ENCODE results near the gene PCNX2. TPM values are rescaled to one million over a fixed set of nuclear protein-coding genes. Genes with fewer than 3 reads are reported as not detected.

Gene PCNX2
- total and polyA plus RNA-seq, 4 donors: 2.0 to 15.1 (median 6.4) TPM

- Histone ChIP-seq H3K27me3 (ENCODE audit: control insufficient read depth in 3 of 3, insufficient read depth in 3 of 3, low read length in 2 of 3) (no peaks in the 10 kb centered on the region), H3K9me3 (ENCODE audit: control insufficient read depth in 4 of 4, insufficient read depth in 3 of 4, low read length in 3 of 4) (no peaks in the 10 kb centered on the region), H3K36me3 (ENCODE audit: control insufficient read depth in 4 of 4, insufficient read depth in 4 of 4, low read length in 4 of 4) (peaks cover 0 to 3% (median 0%) of the 10 kb centered on the region in 4 donors), H3K4me3 (no peak overlapping the region), H3K9ac (ENCODE audit: insufficient read depth in 1 of 2, low read length in 2 of 2) (no peak overlapping the region), H3K27ac (ENCODE audit: low read depth in 1 of 2, low read length in 1 of 2) (no peak overlapping the region), H3K4me1 (ENCODE audit: control insufficient read depth in 5 of 5, insufficient read depth in 5 of 5, low read length in 5 of 5) (peaks cover 0 to 19% (median 0%) of the 10 kb centered on the region in 5 donors)
- no peak for DNase-seq
- TF ChIP-seq CTCF (IDR thresholded peaks at IDR 0.05; ENCODE audit: control extremely low read depth, extremely low read depth): no peak
- no peak for ATAC-seq (ENCODE audit: insufficient read depth, low FRiP score)
- 93 to 94% methylated on average over 10 of the region's 10 CpGs for WGBS, 2 donors
Measured at GRCh38 chr1:232984577-232985425, 310.7 kb downstream of the PCNX2 start.

GRCh38 chr1:232983817-232984567 lies 311.5 kb downstream of the PCNX2 start:
- Histone ChIP-seq H3K36me3 (ENCODE audit: control insufficient read depth in 4 of 4, insufficient read depth in 4 of 4, low read length in 4 of 4) (peaks cover 0 to 5% (median 1%) of the 10 kb centered on the region in 4 donors), H3K4me3 (no peak overlapping the region), H3K27me3 (ENCODE audit: control insufficient read depth in 3 of 3, insufficient read depth in 3 of 3, low read length in 2 of 3) (no peaks in the 10 kb centered on the region), H3K9me3 (ENCODE audit: control insufficient read depth in 4 of 4, insufficient read depth in 3 of 4, low read length in 3 of 4) (no peaks in the 10 kb centered on the region), H3K9ac (ENCODE audit: insufficient read depth in 1 of 2, low read length in 2 of 2) (no peak overlapping the region), H3K27ac (ENCODE audit: low read depth in 1 of 2, low read length in 1 of 2) (no peak overlapping the region), H3K4me1 (ENCODE audit: control insufficient read depth in 5 of 5, insufficient read depth in 5 of 5, low read length in 5 of 5) (peaks cover 0 to 24% (median 4%) of the 10 kb centered on the region in 5 donors)
- ATAC-seq (ENCODE audit: insufficient read depth, low FRiP score) (no peak), DNase-seq (no peak)
- no peak for TF ChIP-seq CTCF (IDR thresholded peaks at IDR 0.05; ENCODE audit: control extremely low read depth, extremely low read depth)
- WGBS, 2 donors: 92 to 94% methylated on average over 25 of the region's 25 CpGs

GRCh38 chr1:232983375-232983774 lies 312.1 kb downstream of the PCNX2 start:
- Histone ChIP-seq H3K36me3 (ENCODE audit: control insufficient read depth in 4 of 4, insufficient read depth in 4 of 4, low read length in 4 of 4) (peaks cover 0 to 5% (median 1%) of the 10 kb centered on the region in 4 donors), H3K27ac (ENCODE audit: low read depth in 1 of 2, low read length in 1 of 2) (no peak overlapping the region), H3K27me3 (ENCODE audit: control insufficient read depth in 3 of 3, insufficient read depth in 3 of 3, low read length in 2 of 3) (no peaks in the 10 kb centered on the region), H3K4me3 (no peak overlapping the region), H3K9me3 (ENCODE audit: control insufficient read depth in 4 of 4, insufficient read depth in 3 of 4, low read length in 3 of 4) (no peaks in the 10 kb centered on the region), H3K4me1 (ENCODE audit: control insufficient read depth in 5 of 5, insufficient read depth in 5 of 5, low read length in 5 of 5) (peaks cover 0 to 25% (median 4%) of the 10 kb centered on the region in 5 donors), H3K9ac (ENCODE audit: insufficient read depth in 1 of 2, low read length in 2 of 2) (no peak overlapping the region)
- WGBS, 2 donors: 96 to 97% methylated on average over 14 of the region's 14 CpGs
- no peak for TF ChIP-seq CTCF (IDR thresholded peaks at IDR 0.05; ENCODE audit: control extremely low read depth, extremely low read depth)
- DNase-seq (no peak), ATAC-seq (ENCODE audit: insufficient read depth, low FRiP score) (no peak)
